Measurements from ENCODE around the gene NHLH1.
"Not testable (repeated sequence)": the region's sequence is repeated elsewhere in the genome, so short reads cannot be mapped to it uniquely, and the experiment has no call there.

- TF ChIP-seq CTCF (IDR thresholded peaks at IDR 0.05); POLR2A (IDR thresholded peaks at IDR 0.05; ENCODE audit: low read depth): not testable (repeated sequence)
Measured at GRCh38 chr1:160384812-160385211, 17.9 kb downstream of the NHLH1 start.

Data from esophagus muscularis mucosa (tissue), 3 donors.